HG03066 (cell line): Measurements from ENCODE around the gene VPREB1.
"Not testable (repeated sequence)": the region's sequence is repeated elsewhere in the genome, so short reads cannot be mapped to it uniquely, and the experiment has no call there.

ENCODE experiments used
- ATAC-seq: cut with Tn5 transposase; IDR thresholded peaks from one replicate; pipeline ENCODE4 v1.9.1; 2021; ENCODE audit warnings: low read depth; ENCODE audit not compliant: unreplicated experiment

VPREB1 gene

DNA sequence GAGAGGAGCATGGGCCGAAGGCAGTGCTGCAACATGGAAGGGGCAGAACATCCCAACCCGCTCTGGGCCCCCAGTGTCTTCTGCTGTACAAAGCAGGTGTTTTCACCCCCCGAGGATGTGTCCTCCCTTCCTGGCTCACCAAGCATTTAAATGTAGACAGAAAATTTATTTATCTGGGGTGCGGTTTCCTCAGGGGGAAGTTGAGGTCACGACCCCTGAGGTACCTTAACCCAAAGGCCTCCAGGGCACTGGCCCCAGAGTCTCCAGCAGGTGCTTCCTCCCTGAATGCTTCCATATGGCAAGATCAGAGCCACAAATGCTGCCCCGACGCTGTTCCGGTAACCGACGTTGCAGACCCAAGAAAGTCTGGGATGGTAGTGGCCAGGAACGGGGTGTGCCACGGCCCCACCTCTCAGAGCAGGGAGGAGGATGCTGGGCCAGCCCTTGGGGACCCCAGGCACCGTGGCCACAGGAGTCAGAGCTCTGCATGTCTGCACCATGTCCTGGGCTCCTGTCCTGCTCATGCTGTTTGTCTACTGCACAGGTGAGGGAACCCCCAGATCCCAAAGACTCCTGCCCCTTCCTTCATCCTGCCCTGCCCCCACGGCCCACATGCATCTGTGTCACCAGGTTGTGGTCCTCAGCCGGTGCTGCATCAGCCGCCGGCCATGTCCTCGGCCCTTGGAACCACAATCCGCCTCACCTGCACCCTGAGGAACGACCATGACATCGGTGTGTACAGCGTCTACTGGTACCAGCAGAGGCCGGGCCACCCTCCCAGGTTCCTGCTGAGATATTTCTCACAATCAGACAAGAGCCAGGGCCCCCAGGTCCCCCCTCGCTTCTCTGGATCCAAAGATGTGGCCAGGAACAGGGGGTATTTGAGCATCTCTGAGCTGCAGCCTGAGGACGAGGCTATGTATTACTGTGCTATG, at the start of gene VPREB1:
VPREB1 (plus strand) TSS at position 471 of the 935 bp plus-strand sequence; CDS start at position 499, 28 bp downstream.
- ATAC-seq, result no peak

DNA sequence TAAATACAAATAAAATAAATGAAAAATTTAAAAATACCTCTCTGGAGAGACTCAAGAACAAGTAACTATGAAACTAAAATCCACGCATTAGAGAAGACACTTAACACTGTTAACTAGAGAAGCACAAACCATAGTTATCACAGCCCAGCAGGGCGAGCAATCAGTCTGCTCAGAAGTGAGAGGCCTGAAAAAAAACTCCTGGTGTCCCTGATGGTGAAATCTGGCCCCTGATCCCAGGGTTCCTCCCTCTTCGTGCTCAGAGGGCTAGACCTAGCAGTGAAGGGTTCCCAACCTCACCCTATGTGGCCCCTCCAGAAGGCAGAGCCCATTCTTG, 49.7 kb upstream of the VPREB1 start:
- ATAC-seq, result no peak

GRCh38 chr22:22195265-22196017, 49.1 kb upstream of the VPREB1 start:
- peak; percentile 59 for ATAC-seq

DNA sequence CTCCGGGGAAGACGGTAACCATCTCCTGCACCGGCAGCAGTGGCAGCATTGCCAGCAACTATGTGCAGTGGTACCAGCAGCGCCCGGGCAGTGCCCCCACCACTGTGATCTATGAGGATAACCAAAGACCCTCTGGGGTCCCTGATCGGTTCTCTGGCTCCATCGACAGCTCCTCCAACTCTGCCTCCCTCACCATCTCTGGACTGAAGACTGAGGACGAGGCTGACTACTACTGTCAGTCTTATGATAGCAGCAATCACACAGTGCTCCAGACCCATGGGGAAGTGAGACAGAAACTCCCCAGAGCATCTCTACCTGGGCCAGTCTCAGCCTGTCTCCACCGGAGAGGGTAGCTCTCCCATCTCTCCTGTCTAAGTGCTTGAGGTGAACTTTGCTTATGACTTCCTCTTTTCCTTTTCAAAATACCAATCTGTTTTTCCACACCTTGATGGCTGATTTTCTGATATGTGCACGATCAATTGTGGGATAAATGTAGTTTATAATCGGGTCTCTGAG, 48.5 kb upstream of the VPREB1 start:
- peak; percentile 72 for ATAC-seq

- ATAC-seq, result no peak
Measured at GRCh38 chr22:22196833-22197477, 47.6 kb upstream of the VPREB1 start.

DNA sequence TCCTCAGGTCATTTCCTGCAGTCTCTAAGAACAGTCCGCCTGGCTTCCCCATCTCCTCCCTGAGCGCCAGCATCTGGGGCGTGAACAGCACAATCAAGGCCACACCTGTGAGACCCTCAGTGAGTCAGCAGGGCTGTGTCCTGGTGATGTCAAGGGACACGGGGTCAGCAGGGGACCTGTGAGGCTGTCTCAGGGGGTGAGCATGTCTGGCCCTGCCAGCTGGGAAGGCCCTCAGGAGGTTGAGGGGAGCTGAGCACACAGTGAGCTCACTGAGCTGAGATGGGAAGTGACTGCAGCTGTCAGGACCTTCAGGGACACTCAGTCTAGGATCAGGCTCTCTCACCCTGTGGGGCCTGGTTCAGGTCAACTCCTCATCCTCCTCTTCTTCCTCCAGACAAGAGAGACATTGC, 46.6 kb upstream of the VPREB1 start:
- ATAC-seq, result no peak

DNA sequence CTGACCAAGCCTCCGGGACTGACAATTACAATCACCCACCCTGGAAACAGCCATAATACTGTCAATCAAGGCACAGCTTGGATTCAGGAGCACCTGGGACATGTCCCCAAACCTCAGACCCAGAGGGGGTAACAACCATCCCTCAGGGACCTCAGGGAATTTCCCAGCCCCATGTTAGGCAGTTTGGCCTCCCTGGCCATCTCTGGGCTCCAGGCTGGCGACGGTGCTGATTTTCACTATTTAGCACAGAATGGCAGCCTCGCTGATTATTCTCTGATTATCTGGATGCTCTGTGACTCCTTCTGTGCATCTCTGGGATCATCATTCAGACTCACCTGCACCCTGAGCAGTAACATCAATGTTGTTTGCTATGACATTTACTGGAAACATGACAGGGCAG, 45.8 kb upstream of the VPREB1 start:
- no peak for ATAC-seq

DNA sequence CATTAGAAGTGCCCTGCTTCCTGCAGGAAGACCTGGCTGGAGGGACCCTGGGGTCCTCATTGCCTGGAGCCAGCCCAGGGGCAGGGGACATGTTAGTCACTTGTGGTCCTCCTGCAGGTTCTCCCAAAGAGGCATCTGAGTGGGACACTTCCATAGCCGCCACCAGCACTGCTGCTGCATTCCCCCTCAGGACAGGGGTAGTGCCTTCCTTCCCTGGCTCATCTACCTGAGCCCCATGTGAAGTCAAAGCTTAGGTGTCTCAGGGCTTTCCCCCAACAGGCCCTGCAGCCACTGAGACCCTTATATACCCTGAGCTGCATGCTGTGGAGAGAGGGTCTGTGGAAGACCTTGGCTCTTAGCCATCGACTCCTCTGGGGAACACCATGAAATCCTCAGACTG, 45.0 kb upstream of the VPREB1 start:
- ATAC-seq, result no peak

- no peak for ATAC-seq
Measured at GRCh38 chr22:22200569-22201184, 43.9 kb upstream of the VPREB1 start.

- ATAC-seq, result peak; percentile 63
Measured at GRCh38 chr22:22201185-22201929, 43.2 kb upstream of the VPREB1 start.

DNA sequence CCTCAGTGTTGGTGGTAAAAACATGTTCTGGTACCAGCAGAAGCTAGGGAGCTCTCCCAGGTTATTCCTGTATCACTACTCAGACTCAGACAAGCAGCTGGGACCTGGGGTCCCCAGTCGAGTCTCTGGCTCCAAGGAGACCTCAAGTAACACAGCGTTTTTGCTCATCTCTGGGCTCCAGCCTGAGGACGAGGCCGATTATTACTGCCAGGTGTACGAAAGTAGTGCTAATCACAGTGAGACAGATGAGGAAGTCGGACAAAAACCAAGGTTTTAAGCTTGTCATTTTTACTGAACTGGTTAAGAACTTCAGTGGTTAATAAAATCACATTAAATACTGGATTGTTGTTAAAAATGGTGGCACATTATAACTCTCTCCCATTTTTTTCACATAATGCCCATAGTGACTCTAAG, 42.6 kb upstream of the VPREB1 start:
- ATAC-seq, result no peak

GRCh38 chr22:22203048-22203971, 41.3 kb upstream of the VPREB1 start:
- ATAC-seq, result no peak

- peak; percentile 65 for ATAC-seq
Measured at GRCh38 chr22:22207845-22208564, 36.6 kb upstream of the VPREB1 start.

DNA sequence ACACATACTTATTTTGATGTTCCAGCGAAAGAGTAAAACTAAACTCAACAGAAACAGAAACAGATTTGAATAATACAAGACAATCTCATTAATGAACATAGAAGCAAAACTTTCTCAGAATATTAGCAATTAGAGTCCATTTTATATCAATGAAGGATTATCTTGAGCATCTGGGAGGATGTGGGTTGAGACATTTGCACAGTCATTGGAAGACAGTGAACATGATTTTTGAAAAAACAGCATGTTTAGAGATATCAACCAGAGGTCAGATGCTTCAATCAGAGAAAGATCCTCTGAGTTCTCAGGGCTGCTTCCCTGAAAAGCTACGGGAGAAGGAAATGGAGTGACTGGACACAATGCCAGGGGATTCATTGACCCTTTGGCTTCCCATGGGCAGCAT, 35.9 kb upstream of the VPREB1 start:
- ATAC-seq, result no peak

- ATAC-seq, result not testable (repeated sequence)
Measured at GRCh38 chr22:22209080-22209640, 35.4 kb upstream of the VPREB1 start.

GRCh38 chr22:22210375-22210774, 34.2 kb upstream of the VPREB1 start:
- no peak for ATAC-seq

DNA sequence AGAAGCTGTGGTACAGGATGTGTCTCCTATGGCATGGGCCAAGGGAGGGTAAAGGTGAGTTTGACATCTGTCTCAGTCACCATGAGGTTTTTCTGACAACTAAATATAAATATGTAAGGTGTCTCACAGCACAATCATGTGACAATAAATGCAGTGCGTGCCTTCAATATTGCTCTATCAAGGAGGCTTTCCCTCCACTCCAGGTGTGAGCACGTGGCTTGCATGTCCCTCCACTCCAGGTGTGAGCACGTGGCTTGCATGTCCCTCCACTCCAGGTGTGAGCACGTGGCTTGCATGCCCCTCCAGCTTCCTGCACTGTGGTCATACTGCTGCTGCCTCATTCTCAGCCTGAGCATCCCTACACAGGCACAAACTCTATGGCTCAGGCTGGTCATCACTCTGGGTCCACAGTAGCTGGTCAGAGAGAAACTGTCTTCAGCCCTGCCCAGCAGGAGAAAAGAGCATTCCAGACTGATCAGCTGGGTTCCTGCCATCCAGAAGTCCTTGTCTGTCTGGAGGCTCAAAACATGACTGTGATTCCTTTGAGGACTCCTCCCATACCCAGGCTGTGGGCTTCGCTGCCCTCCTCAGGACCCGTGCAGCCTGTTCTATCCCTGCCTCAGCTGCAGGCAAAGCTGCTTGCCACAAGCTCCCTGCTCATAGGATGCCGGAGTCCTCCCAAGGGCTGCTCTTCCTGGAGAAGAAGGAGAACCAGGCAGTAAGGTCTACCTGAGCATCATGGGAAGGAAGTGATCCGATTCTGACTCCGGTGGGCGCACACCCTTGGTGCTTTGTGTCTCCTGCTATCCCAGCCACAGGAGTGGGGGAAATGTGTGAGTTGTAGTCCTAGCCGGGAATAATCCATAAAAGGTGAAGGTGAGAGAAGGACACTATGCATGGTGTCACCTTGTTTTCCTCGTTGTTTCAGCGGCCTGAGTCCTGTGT, 33.4 kb upstream of the VPREB1 start:
- ATAC-seq, result no peak
